ENCODE data around the gene TTC12.

Gene TTC12

GRCh38 chr11:113331441-113331840, 17.1 kb downstream of the TTC12 start:
- DNase-seq = no peak

GRCh38 chr11:113332023-113332422, 17.6 kb downstream of the TTC12 start:
- DNase-seq = no peak

- no peak for DNase-seq
These were observed 18.4 kb downstream of the TTC12 start for GRCh38 chr11:113332638-113333329.

GRCh38 chr11:113334183-113334582, 19.8 kb downstream of the TTC12 start:
- DNase-seq = no peak

GRCh38 chr11:113338730-113339129, 24.3 kb downstream of the TTC12 start:
- DNase-seq = no peak

GRCh38 chr11:113339929-113340589, 25.7 kb downstream of the TTC12 start:
- no peak for DNase-seq

GRCh38 chr11:113341388-113342165, 27.2 kb downstream of the TTC12 start:
- DNase-seq = no peak

GRCh38 chr11:113345978-113346377, 31.6 kb downstream of the TTC12 start:
- no peak for DNase-seq

- DNase-seq = no peak
These were observed 35.1 kb downstream of the TTC12 start for GRCh38 chr11:113349528-113349927.

- DNase-seq = no peak
These were observed 36.1 kb downstream of the TTC12 start for GRCh38 chr11:113350336-113351067.

GRCh38 chr11:113351068-113351450, 36.7 kb downstream of the TTC12 start:
- no peak for DNase-seq

- no peak for DNase-seq
These were observed 37.1 kb downstream of the TTC12 start for GRCh38 chr11:113351480-113351879.

GRCh38 chr11:113356203-113356602, 41.8 kb downstream of the TTC12 start:
- DNase-seq = no peak

GRCh38 chr11:113363406-113363805, 49.0 kb downstream of the TTC12 start:
- DNase-seq = no peak

- DNase-seq = no peak
These were observed 49.7 kb downstream of the TTC12 start for GRCh38 chr11:113363996-113364641.

- DNase-seq = no peak
These were observed 51.5 kb downstream of the TTC12 start for GRCh38 chr11:113365895-113366294.

- no peak for DNase-seq
These were observed 55.0 kb downstream of the TTC12 start for GRCh38 chr11:113369411-113369810.

- no peak for DNase-seq
These were observed 56.3 kb downstream of the TTC12 start for GRCh38 chr11:113370634-113371033.

GRCh38 chr11:113372309-113372708, 57.9 kb downstream of the TTC12 start:
- DNase-seq = no peak

- DNase-seq = no peak
These were observed 58.9 kb downstream of the TTC12 start for GRCh38 chr11:113373306-113373705.

GRCh38 chr11:113373981-113374560, 59.7 kb downstream of the TTC12 start:
- no peak for DNase-seq

GRCh38 chr11:113375402-113375801, 61.0 kb downstream of the TTC12 start:
- no peak for DNase-seq
